Bronchus fibroblast of lung (primary cell): ENCODE measurements around the gene ASPRV1. TPM values are rescaled to one million over a fixed set of nuclear protein-coding genes. Genes with fewer than 3 reads are reported as not detected.

Experiments used
- total RNA-seq: library from RNA; depleted of rRNA; stranded (reverse); fragments of >200 nt; gene quantifications from 2 replicates; pipeline ENCODE4 v1.2.3, GENCODE V29; 2015

The ASPRV1 gene
- total RNA-seq: 0.34 TPM in 1 of 2 replicates, not detected in the other

GRCh38 chr2:69961496-69961895 lies at the start of gene ASPRV1:
Gene ASPRV1 (minus strand): TSS chr2:69961631. CDS start chr2:69961436, 195 bp downstream.

GRCh38 chr2:69914950-69915945 lies 46.2 kb downstream of the ASPRV1 start, which contains the start of gene MXD1:
Gene MXD1 (plus strand): TSS chr2:69915109. CDS start chr2:69915331, 222 bp downstream.

Other genes starting within 250 kb of the ASPRV1 start
- 28.8 and 29.3 TPM in 2 replicates for gene ANXA4, start 219.5 kb downstream of the ASPRV1 start, total RNA-seq
- 6.4 and 8.4 TPM in 2 replicates for gene GMCL1, start 132.0 kb downstream of the ASPRV1 start, total RNA-seq
- gene SNRNP27, start 67.7 kb downstream of the ASPRV1 start, total RNA-seq: 51.0 and 85.2 TPM in 2 replicates
- gene MXD1, start 46.5 kb downstream of the ASPRV1 start, total RNA-seq: 1.3 and 2.2 TPM in 2 replicates
- gene PCBP1, start 125.8 kb upstream of the ASPRV1 start, total RNA-seq: 99.7 and 109 TPM in 2 replicates
- gene C2orf42, start 229.4 kb upstream of the ASPRV1 start, total RNA-seq: 6.4 and 11.1 TPM in 2 replicates